Stimulated activated naive CD8-positive, alpha-beta T cell treated with anti-CD3 and anti-CD28 coated beads, Interleukin-15, amount 100 ng/mL, for 72 hours (primary cell): ENCODE results near the gene BRD3.
A peak's percentile ranks its signal among the peaks of the same experiment; 100 is the strongest.

Source experiments
- ATAC-seq: fragments of 150-1000 bp; cut with Tn5 transposase; 2 replicates; pipeline ENCODE4 v1.10.0; 2021; ENCODE audit warnings: mild to moderate bottlenecking, moderate library complexity
- DNase-seq, 2 donors: peaks; one replicate each; pipeline ENCODE4 v3.0.0; 2021 to 2022
- H3K27ac Mint-ChIP-seq, 2 donors: one replicate each; pipeline ENCODE4 v1.8.0; 2022; ENCODE audit warnings: mild to moderate bottlenecking in 2 of 2, mixed read lengths in 2 of 2, moderate library complexity in 2 of 2
- H3K27me3 Mint-ChIP-seq: one replicate; pipeline ENCODE4 v1.8.0; 2022; ENCODE audit warnings: mixed read lengths
- H3K4me1 Mint-ChIP-seq: one replicate; pipeline ENCODE4 v1.8.0; 2022; ENCODE audit warnings: mild to moderate bottlenecking, mixed read lengths
- H3K4me3 Mint-ChIP-seq, 2 donors: one replicate each; pipeline ENCODE4 v1.8.0; 2022; ENCODE audit warnings: mild to moderate bottlenecking in 2 of 2, mixed read lengths in 2 of 2, moderate library complexity in 1 of 2
- H3K9me3 Mint-ChIP-seq, 2 donors: one replicate each; pipeline ENCODE4 v1.8.0; 2022; ENCODE audit warnings: mixed read lengths in 2 of 2

BRD3 gene

GRCh38 chr9:134027561-134027960 lies 40.3 kb downstream of the BRD3 start:
- H3K4me3 Mint-ChIP-seq: peak overlapping the region in 1 of 2 donors; percentile 33
- no peaks in the 10 kb centered on the region for H3K9me3 Mint-ChIP-seq
- no peaks in the 10 kb centered on the region for H3K27me3 Mint-ChIP-seq
- H3K4me1 Mint-ChIP-seq: peaks cover 16% of the 10 kb centered on the region
- H3K27ac Mint-ChIP-seq: no peak overlapping the region
- DNase-seq (no peak), ATAC-seq (no peak)

DNA sequence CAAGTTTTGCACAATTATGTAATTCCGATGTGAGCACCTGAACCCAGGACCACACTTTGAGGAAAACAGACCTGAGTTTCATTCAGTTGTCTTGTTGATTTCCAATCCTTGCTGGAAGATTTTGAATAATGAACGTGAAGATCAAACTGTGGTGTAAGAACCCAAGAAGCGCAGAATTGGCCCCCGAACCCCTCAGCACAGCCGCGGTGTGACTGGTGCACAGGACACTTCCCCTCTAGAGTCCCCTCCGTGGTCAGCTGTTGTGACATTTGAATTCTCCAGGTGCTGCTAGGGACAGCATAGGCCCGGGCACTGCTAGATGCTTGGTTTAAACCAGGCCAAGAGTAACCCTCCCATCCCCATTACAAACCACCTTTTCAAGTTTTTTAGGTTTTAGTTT lies 40.8 kb downstream of the BRD3 start:
- Mint-ChIP-seq H3K27me3 (no peaks in the 10 kb centered on the region), H3K27ac (peak overlapping the region in 1 of 2 donors; percentile 27), H3K4me3 (peak overlapping the region; percentile 33 to 45), H3K9me3 (no peaks in the 10 kb centered on the region), H3K4me1 (peaks cover 16% of the 10 kb centered on the region)
- no peak for DNase-seq
- no peak for ATAC-seq

DNA sequence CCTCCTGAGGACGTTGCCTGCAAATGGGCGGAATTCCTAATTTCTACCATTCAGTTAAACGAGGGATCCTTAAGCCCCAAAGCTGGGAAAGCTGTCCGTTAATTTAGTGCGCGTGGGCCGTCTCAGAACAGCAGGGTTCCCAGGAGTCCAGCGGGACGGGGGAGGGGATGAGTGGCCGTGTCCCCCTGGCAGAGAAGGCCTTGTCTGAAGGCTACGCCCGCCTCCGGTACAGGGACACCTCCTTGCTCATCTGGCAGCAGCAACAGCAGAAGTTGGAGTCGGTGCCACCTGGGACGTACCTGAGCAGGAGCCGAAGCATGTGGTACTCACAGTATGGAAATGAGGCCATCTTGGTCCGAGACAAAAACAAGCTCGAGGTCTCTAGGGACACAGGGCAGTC lies 41.2 kb downstream of the BRD3 start:
- Mint-ChIP-seq H3K27me3 (no peaks in the 10 kb centered on the region), H3K4me1 (peaks cover 16% of the 10 kb centered on the region), H3K4me3 (peak overlapping the region; percentile 86 to 90), H3K9me3 (no peaks in the 10 kb centered on the region), H3K27ac (no peak overlapping the region)
- DNase-seq (no peak), ATAC-seq (no peak)

DNA sequence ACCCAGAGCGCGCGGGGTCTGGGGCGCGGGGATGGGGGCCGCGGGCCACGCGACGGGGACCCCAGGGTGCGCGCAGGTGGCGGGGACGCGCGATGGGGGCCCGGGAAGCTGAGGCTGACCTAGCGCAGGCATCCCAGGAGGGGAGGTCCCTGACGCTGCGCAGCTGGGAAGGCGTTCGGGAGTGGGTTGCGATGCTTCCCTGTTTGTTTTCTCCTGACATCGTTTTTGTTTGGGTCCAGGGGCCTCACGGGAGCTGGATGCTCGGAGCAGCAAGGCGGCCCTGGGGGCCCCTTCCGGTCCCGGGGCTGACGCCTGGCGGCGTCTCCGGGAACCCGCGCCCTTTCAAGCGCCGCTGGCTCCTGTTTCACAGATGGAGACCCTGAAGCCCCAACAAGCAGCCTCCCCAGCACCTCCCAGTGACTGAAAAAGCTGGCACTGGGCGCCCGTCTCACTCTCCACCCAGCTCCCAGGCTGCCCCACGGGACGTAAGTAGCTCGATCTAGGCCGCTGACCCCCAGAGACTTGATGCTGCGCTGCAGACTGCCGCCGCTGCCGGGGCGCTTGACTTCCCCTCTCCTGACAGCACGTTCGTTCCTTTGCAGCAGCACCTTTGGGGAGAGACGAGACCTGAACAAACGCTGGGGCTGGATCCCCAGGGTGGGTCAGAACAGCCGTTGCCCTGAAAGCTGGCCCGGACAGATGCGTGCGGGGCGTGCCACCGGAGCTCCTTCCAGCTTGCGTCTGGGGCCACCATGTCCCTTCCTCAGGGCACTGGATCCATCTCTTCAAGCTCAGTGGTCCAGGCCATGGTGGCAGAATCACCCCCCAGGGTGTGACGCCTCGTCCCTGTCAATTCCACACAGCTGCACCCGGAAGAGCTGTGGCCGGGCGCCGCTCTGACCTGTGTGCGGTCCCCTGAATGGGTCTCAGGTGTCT lies 42.0 kb downstream of the BRD3 start:
- Mint-ChIP-seq H3K27ac (peak overlapping the region; percentile 59 to 87), H3K4me1 (peaks cover 16% of the 10 kb centered on the region), H3K4me3 (peak overlapping the region; percentile 86 to 90), H3K27me3 (no peaks in the 10 kb centered on the region), H3K9me3 (no peaks in the 10 kb centered on the region)
- ATAC-seq (peak; percentile 75), DNase-seq (peak; percentile 64 to 67)

- Mint-ChIP-seq H3K9me3 (no peaks in the 10 kb centered on the region), H3K4me1 (peaks cover 16% of the 10 kb centered on the region), H3K27me3 (no peaks in the 10 kb centered on the region), H3K4me3 (peak within 1 kb of the TSS; percentile 86 to 90), H3K27ac (peak within 1 kb of the TSS; percentile 59 to 87)
- ATAC-seq (peak; percentile 96), DNase-seq (peak; percentile 93 to 95)
These were observed 42.8 kb downstream of the BRD3 start, which contains the start of gene BRD3OS for GRCh38 chr9:134024828-134025605. TSS of gene BRD3OS (plus strand) at chr9:134025481. CDS start at chr9:134026748, 1,267 bp downstream.

DNA sequence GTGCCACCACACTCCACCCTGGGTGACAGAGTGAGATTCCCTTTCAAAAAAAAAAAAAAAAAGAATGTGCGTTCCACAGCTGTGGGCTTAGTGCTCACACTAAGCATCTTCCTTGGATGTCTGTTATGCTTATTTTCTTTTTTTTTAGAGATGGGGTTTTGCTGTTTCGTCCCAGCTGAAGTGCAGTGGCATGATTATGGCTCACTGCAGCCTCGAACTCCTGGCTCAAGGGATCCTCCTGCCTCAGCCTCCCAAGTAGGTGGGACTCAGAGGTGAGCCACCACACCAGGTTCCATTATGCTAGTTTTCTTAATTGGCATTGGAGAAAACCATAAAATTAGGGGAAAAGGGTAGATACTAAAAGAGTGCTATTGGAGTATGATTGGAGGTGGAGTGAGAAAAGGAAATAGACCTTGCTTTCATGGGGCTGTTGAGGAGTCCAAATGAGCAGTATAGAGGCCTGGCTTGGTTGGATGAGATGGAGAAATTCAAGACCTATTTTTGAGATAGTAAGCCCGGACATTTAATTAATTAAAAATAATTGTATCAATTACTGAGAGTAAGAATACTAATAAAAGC lies 43.5 kb downstream of the BRD3 start:
- DNase-seq: no peak
- Mint-ChIP-seq H3K27ac (no peak overlapping the region), H3K9me3 (no peaks in the 10 kb centered on the region), H3K27me3 (no peaks in the 10 kb centered on the region), H3K4me1 (peaks cover 16% of the 10 kb centered on the region), H3K4me3 (peak overlapping the region; percentile 6 to 86)
- no peak for ATAC-seq

DNA sequence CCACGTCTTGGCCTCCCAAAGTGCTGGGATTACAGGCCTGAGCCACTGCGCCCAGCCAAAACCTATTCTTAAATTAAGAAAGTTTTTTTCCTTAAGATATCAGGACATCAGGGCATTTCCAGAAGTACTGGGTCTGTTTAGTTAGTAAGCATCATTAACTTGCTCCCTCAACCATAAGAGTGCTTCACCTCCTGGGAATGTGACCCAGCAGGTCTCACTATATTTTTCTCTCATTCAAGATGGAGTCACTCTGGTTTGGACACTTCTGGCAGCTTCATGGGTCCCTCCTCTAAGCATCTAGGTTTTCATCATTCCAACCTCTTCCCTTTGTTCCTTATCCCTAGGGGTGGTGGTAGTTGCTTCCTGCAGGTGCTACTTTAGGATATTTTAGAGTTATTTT lies 52.9 kb downstream of the BRD3 start:
- H3K27me3 Mint-ChIP-seq: no peaks in the 10 kb centered on the region
- no peak overlapping the region for H3K27ac Mint-ChIP-seq
- H3K4me1 Mint-ChIP-seq: no peaks in the 10 kb centered on the region
- H3K4me3 Mint-ChIP-seq: no peak overlapping the region
- no peak for ATAC-seq
- DNase-seq: no peak
- H3K9me3 Mint-ChIP-seq: no peaks in the 10 kb centered on the region

DNA sequence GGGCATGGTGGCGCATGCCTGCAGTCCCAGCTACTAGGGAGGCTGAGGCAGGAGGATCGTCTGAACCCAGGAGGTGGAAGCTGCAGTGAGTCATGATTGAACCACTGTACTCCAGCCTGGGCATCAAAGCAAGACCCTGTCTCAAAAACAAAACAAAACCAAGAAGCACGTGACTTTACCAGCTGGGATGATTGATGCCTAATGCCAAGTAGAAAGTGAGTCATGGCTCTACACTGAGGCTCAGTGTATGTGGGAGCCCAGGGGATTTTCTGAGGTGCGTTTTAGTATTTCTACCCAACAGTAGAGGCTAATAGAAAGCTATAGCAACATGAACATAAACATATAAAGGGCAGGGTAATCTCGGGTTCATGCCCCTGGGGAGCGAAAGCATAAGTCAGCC lies 56.4 kb downstream of the BRD3 start:
- Mint-ChIP-seq H3K27ac (no peak overlapping the region), H3K27me3 (no peaks in the 10 kb centered on the region), H3K4me3 (no peak overlapping the region), H3K9me3 (no peaks in the 10 kb centered on the region), H3K4me1 (no peaks in the 10 kb centered on the region)
- ATAC-seq: no peak
- no peak for DNase-seq

DNA sequence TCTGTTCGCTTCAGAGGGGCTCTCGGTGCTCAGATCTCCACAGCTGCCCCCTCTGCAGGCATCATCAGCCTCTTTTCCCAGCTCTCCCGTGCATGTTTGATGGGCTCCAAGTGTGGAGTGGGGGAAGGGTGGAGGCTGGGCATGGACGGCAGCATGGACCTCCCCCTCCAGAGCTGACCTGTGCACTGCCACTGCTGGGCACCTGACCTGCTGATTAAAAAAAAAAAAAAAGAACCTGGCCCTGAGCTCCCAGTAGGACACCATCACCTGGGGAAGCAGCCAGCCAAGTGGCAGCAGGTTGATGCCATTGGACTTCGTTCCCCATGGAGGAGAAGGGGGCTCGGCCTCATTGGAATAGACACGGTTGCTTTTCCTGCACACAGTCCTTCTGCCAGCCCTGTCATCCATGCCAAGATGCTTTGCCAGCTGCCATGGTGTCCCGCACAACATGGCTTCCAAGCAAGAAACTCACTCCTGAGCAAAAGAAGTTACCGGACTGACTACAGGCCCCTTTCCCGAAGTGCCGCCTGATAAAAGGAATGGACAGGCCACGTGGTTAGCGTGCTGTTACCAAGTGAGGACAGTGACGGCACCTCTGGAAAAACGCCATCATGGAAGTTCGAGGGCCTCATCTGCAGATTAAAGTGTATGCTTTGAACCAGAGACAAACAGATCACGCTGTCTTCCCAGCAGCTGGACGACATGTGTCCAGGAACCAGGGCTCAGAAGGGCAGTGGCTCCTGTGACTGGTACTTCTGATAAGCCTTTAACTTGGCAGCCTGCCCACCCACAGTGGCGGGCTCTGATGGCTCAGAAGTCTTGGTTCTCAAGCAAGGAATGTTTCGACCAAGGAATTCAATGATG lies 57.3 kb downstream of the BRD3 start:
- DNase-seq (no peak), ATAC-seq (no peak)
- Mint-ChIP-seq H3K4me3 (no peak overlapping the region), H3K27ac (no peak overlapping the region), H3K9me3 (no peaks in the 10 kb centered on the region), H3K4me1 (no peaks in the 10 kb centered on the region), H3K27me3 (no peaks in the 10 kb centered on the region)

- DNase-seq: no peak
- no peaks in the 10 kb centered on the region for H3K4me1 Mint-ChIP-seq
- H3K27me3 Mint-ChIP-seq: no peaks in the 10 kb centered on the region
- H3K4me3 Mint-ChIP-seq: no peak overlapping the region
- H3K9me3 Mint-ChIP-seq: no peaks in the 10 kb centered on the region
- H3K27ac Mint-ChIP-seq: no peak overlapping the region
- no peak for ATAC-seq
These were observed 60.3 kb downstream of the BRD3 start for GRCh38 chr9:134007571-134007970.

- H3K27me3 Mint-ChIP-seq: no peaks in the 10 kb centered on the region
- DNase-seq: no peak
- no peaks in the 10 kb centered on the region for H3K9me3 Mint-ChIP-seq
- ATAC-seq: no peak
- no peaks in the 10 kb centered on the region for H3K4me1 Mint-ChIP-seq
- H3K27ac Mint-ChIP-seq: no peak overlapping the region
- no peak overlapping the region for H3K4me3 Mint-ChIP-seq
These were observed 60.7 kb downstream of the BRD3 start for GRCh38 chr9:134007150-134007549.

DNA sequence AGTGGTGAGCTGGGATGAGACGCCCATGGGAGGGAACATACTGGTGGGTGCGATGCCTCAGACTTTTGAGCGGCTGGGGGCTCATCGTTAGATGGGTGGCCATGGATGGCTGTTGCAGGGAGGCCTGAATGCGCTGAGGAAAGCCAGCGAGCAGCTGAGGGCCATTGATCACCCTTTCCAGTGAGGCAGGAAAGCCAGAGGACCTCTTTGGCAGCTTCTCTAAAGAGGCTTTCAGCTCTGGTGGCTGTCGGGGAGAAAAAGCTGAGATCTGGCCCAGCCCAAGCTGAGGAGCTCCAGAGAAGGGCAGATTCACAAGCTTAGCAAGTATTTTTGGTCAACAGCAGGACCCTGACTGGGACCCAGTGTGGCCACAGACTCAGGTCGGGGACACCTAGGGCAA lies 62.4 kb downstream of the BRD3 start:
- Mint-ChIP-seq H3K4me3 (no peak overlapping the region), H3K4me1 (no peaks in the 10 kb centered on the region), H3K9me3 (no peaks in the 10 kb centered on the region), H3K27ac (no peak overlapping the region), H3K27me3 (no peaks in the 10 kb centered on the region)
- ATAC-seq (no peak), DNase-seq (no peak)

GRCh38 chr9:134004881-134005280 lies 62.9 kb downstream of the BRD3 start:
- no peak for DNase-seq
- Mint-ChIP-seq H3K27ac (no peak overlapping the region), H3K9me3 (no peaks in the 10 kb centered on the region), H3K4me3 (no peak overlapping the region), H3K27me3 (peaks cover 4% of the 10 kb centered on the region), H3K4me1 (no peaks in the 10 kb centered on the region)
- no peak for ATAC-seq

GRCh38 chr9:134004131-134004873 lies 63.5 kb downstream of the BRD3 start:
- Mint-ChIP-seq H3K27me3 (peaks cover 6% of the 10 kb centered on the region), H3K4me1 (no peaks in the 10 kb centered on the region), H3K27ac (no peak overlapping the region), H3K4me3 (no peak overlapping the region), H3K9me3 (no peaks in the 10 kb centered on the region)
- ATAC-seq: no peak
- DNase-seq: no peak
